SIG-M5 (cell line): ENCODE results near the gene PPM1J.

Experiments used
- DNase-seq: peaks from one replicate; lab custom pipeline; 2025; lab: John Stamatoyannopoulos, UW

PPM1J gene

GRCh38 chr1:112687785-112688496 is 27.2 kb downstream of the PPM1J start:
- DNase-seq: no peak

- DNase-seq: no peak
Observed at GRCh38 chr1:112687361-112687760, 27.8 kb downstream of the PPM1J start.

GRCh38 chr1:112686835-112687234 is 28.3 kb downstream of the PPM1J start:
- DNase-seq: no peak

GRCh38 chr1:112686417-112686816 is 28.7 kb downstream of the PPM1J start:
- DNase-seq: no peak

DNA sequence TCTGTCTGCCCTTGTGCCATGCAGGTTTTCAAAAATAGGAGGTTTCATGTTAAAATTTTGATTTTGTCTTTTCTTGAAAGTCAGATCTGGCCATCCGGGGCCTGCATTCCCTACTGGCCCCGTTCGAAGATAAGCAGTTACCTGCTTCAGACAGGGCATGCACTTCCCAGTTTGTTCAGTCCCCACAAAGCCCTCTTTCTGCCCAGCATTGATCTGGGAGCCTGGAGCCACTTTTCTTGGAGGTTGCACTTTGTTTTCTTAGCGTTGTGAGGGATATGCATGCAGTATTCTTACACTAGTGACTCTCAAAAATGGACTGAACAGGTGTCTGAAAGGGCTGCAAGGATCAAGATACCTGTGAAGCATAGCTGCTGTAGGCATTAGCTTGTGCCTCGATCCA is 29.2 kb downstream of the PPM1J start:
- DNase-seq: no peak

DNA sequence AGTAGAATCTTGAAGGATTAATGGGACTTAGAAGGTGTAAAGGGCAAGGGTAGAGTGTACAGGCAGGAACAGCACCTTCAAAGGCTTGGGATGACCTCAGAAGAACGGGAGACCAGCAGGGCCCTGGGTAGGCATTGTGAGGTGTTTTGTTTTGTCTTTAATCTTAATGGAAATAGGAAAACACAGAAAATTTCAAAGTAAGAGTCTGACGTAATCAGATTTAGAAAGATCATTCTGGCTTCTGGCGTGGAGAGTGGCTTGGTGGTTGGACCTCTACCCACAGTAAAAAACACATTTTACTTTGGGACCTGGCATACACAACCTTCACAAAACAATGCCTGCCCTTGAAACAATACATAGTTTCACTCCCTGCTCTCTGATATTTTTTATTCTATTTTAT is 36.5 kb downstream of the PPM1J start:
- DNase-seq: no peak

DNA sequence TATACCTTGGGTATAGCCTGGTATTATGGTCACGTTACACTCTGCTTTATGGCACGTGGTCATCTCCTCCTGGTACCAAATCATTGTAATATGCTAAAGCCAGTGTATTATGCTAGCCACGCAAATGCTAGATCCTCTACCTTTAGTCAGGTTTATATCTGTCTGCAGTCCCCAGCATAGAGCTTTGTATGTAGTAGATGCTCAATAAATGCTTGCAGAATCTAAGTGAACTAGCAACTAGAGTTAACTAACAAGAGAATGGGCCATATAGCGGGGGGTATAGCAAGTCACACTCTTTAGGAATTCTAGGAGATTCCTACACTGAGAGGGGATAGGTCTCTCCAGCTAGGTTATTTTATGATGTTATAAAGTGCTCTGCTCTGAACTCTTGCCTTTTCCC is 37.6 kb downstream of the PPM1J start:
- DNase-seq: no peak

DNA sequence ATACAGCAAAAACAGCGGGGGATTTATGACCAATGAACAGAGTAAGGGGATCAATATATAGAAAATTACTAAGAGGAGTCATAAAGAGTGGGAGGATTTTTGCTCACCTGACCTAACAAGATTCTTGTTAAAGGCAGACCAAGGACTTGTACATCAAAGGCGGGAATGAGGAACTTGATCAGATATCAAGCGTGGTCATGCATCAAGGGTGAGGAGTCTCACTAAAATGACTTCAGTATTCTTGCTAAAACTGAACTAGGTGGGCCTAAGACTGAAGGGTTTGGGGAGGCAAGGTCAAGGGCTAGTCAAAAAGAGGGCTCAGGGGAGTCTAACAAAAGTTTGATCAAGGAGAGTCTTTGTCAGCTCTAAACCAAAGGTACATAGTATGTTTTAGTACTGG is 38.6 kb downstream of the PPM1J start:
- DNase-seq: no peak

DNA sequence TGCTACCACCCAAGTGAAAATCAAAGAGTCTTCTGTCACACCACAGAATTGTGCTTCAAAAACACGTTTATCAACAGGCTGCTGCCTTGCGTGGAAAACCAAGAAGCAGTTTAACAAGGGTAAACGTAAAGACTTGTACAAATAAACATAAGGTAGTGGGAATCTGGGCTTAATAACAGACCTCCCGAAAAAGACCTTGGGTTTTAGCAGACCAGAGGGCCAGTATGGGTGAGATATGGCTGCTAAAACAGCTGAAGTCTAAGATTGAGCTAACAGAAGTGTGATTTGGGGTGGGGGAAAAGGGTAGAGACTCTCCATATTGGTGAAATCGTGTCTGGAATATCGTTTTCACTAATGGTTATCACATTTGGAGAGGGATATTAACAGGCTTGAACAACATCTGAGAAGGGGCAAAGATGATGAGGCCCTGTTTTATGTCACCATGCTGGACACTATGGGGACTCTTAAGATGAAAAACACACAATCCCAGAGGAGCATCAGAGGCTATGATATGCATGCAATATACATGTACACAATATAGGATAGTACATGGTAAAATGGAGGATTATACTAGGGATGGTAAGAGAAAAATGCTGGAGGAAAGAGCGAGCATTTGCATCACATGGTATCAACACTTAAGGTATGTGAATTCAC is 39.3 kb downstream of the PPM1J start:
- DNase-seq: no peak

DNA sequence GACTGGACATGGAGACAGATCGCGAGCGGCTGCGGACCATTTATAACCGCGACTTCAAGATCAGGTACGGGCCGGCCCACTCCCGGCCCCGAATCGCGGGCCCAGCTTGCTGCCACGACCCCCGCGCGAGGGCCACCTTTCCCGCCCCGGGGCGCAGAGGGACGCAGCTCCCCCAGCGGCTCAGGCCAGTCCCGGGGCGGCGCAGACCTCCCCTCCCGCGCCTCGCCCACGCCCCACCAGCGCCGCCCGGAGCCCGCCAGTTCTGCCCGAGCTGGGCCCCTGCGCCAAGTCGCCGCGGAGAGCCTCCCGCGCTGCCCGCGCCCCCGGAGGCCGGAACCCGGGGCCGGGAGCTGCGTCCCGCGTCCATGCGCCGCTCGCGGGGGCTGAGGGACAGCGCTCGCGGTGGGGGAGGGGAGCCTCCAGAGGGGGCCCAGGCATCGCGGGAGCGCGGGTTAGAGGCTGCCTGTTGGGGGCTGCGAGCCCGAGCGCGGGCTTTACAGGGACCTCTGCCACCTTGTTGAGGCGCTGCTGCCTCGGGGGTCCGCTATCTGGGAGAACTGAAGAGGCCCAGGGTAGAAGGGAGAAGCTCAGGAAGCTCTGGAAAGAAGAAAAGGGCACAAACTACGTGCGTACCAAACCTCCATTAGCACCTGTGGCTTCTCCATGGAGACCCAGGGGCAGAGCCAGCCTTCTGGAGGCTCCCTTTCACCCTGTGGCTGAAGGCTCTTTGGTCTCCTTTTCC is 40.0 kb downstream of the PPM1J start:
- DNase-seq: no peak

DNA sequence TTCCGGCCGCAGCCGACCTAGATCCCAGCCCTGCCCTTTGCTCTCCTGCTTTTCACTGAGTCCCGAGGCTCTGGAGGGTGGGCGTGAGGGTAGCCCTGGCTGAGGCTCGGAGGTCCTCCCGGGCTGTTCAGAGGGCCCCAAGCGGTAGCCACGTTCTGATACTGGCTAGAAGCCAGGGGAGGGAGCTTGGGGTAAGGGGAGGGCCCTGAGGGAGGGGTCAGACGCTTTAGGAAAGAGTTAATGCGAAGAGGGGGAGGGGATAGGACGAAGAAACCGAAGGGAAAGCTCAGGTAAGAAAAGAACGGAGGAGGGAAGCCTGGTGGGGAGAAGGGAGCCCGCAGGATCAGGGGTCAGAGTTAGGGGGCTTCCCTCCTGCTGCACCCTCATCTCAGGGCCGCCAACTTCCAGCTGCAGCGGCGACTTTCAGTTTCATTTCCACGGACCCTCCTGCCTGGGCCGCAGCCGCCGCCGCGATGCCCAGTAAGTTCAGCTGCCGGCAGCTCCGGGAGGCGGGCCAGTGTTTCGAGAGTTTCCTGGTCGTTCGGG is 40.6 kb downstream of the PPM1J start, which contains the start of gene MOV10:
Gene MOV10, plus strand, starts transcription at position 220 of the 546 bp plus-strand sequence. Its CDS starts 254 bp downstream, at position 474.
- no peak for DNase-seq

DNA sequence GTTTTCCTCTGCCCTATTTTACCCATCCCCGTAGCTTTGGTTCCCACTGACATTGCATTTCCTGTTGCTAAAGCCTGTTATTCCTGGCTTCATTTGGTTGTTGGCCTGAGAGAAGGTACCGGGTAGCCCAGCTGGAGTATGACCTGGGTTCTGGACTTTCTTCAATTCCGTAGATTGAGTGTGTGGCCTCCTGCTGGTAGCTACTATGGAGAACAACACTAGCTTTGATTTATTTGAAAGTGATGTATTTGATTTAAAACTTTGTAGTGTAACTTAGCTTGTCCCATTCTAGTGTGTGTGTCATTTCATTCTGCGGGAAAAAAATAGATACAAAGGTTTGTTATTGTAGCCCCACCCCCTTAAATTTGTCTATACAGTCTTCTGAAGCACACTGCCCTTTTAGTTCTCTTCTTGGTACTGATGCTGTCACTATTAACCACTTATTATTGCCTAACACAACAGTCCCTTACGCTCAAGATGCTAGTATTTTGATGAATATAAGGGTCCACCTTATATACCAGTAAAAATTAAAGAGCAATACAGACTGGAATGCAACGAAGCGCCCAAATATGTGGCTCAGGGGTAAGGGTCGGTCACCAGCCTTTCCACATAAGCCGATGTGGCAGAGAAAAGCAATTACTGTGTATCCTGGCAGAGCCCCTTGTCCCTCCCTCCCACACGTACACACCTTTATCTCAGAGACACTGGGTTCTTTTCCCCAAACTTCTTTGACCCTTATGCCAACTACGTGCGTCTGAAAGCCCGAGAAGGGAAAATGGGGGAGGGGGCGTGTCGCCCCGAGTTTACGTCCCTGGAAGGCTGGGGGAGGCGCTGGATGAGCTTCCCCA is 41.3 kb downstream of the PPM1J start:
- no peak for DNase-seq

GRCh38 chr1:112672842-112673241 is 42.3 kb downstream of the PPM1J start:
- no peak for DNase-seq

DNA sequence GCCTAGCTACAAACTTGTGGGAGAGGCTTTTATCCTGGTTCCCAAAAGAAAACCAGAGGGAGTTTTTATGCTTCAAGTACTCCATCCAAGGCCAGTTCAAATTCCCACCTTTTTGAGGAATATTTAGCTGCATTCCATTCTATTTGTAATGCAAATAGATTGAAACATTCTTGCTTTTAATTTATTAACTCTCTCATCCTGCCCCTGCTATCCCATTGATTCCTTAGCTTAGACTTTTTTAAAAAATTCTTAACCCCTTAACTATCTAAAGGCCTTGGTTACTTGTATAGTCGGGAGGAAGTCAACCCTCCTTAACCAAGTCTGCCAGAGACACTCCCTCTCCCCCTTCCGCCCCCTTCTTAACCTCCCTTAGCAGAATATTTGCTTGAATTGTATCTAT is 43.1 kb downstream of the PPM1J start:
- no peak for DNase-seq

DNA sequence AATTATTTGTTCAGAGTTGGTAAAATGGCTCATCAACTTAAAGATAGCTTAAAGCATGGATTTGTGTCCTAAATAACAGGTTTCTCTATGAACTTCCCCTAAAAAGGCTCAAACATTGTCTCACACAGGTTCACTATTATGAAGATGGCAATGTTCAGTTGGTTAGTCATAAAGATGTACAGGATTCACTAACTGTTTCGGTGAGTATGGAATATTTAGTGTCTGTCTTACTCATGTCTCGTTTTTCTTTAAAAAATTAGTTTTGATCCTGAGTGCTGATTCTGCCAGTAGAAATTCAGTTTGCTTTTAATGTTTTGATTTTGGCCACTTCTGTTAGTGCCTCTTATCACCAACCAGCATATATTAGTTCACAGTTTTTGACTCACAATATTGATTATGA is 48.2 kb downstream of the PPM1J start:
- DNase-seq: no peak

- DNase-seq: no peak
Observed at GRCh38 chr1:112665857-112666256, 49.3 kb downstream of the PPM1J start.
